Astrocyte of the cerebellum (primary cell): ENCODE results near the gene LRRC4C.

Experiments used
- DNase-seq: peaks from one replicate; pipeline ENCODE4 v3.0.0-alpha.2; 2011; ENCODE audit warnings: low read depth
- H3K4me3 ChIP-seq: 2 replicates; pipeline ENCODE4 v1.5.1; 2011; ENCODE audit warnings: mild to moderate bottlenecking, low read depth, low read length, moderate library complexity
- CTCF ChIP-seq: IDR thresholded peaks from 2 replicates; pipeline ENCODE4 v1.5.1; 2012; ENCODE audit warnings: low read length, low read depth, moderate library complexity, mild to moderate bottlenecking; ENCODE audit errors: missing control alignments
- in situ Hi-C: cut with HindIII; loops from 2 replicates; pipeline ENCODE4 v1.10.0; 2017; ENCODE audit warnings: low sequenced_read_pairs

The LRRC4C gene

GRCh38 chr11:41405812-41406211 lies 53.6 kb downstream of the LRRC4C start:
- H3K4me3 ChIP-seq = no peak overlapping the region
- no peak for TF ChIP-seq CTCF
- DNase-seq = no peak
- in situ Hi-C loops = no loop called here

GRCh38 chr11:41404109-41404508 lies 55.3 kb downstream of the LRRC4C start:
- in situ Hi-C loops = no loop called here
- TF ChIP-seq CTCF = no peak
- no peak for DNase-seq
- no peak overlapping the region for H3K4me3 ChIP-seq

GRCh38 chr11:41403458-41403857 lies 56.0 kb downstream of the LRRC4C start:
- in situ Hi-C loops = no loop called here
- DNase-seq = no peak
- TF ChIP-seq CTCF = no peak
- H3K4me3 ChIP-seq = no peak overlapping the region

- in situ Hi-C loops = no loop called here
- H3K4me3 ChIP-seq = no peak overlapping the region
- DNase-seq = no peak
- TF ChIP-seq CTCF = no peak
These were observed 58.6 kb downstream of the LRRC4C start for GRCh38 chr11:41400819-41401382.

- no peak for DNase-seq
- in situ Hi-C loops = no loop called here
- TF ChIP-seq CTCF = no peak
These were observed 59.3 kb downstream of the LRRC4C start for GRCh38 chr11:41400124-41400523.

GRCh38 chr11:41399323-41399722 lies 60.1 kb downstream of the LRRC4C start:
- H3K4me3 ChIP-seq = no peak overlapping the region
- no peak for TF ChIP-seq CTCF
- in situ Hi-C loops = no loop called here
- DNase-seq = no peak

More at GRCh38 chr11:41400124-41400523, 59.3 kb downstream of the LRRC4C start:
- no peak overlapping the region for H3K4me3 ChIP-seq
